HG03097 (cell line): ENCODE data around the gene CDK16.

Experiments used
- ATAC-seq: cut with Tn5 transposase; IDR thresholded peaks from one replicate; pipeline ENCODE4 v1.9.1; 2021; ENCODE audit not compliant: unreplicated experiment, low FRiP score

CDK16 gene

GRCh38 chrX:47218280-47218919, at the start of gene CDK16:
CDK16 (plus strand) TSS chrX:47218681; CDS start chrX:47223558, 4,877 bp downstream.
- ATAC-seq = peak; percentile 48

GRCh38 chrX:47169273-47169672, 49.2 kb upstream of the CDK16 start:
- no peak for ATAC-seq

GRCh38 chrX:47169726-47170515, 48.6 kb upstream of the CDK16 start:
- ATAC-seq = no peak

GRCh38 chrX:47170861-47171692, 47.4 kb upstream of the CDK16 start:
- ATAC-seq = no peak

GRCh38 chrX:47171996-47172395, 46.5 kb upstream of the CDK16 start:
- no peak for ATAC-seq

- ATAC-seq = no peak
Observed at GRCh38 chrX:47172549-47172948, 45.9 kb upstream of the CDK16 start.

- ATAC-seq = no peak
Observed at GRCh38 chrX:47172971-47173792, 45.3 kb upstream of the CDK16 start.

- ATAC-seq = no peak
Observed at GRCh38 chrX:47174376-47174775, 44.1 kb upstream of the CDK16 start.

GRCh38 chrX:47174846-47175587, 43.5 kb upstream of the CDK16 start:
- ATAC-seq = no peak

GRCh38 chrX:47175588-47175980, 42.9 kb upstream of the CDK16 start:
- no peak for ATAC-seq

GRCh38 chrX:47176101-47176740, 42.3 kb upstream of the CDK16 start:
- no peak for ATAC-seq

GRCh38 chrX:47177079-47177478, 41.4 kb upstream of the CDK16 start:
- no peak for ATAC-seq

GRCh38 chrX:47178337-47178736, 40.1 kb upstream of the CDK16 start:
- ATAC-seq = no peak

GRCh38 chrX:47179221-47179927, 39.1 kb upstream of the CDK16 start:
- no peak for ATAC-seq

- no peak for ATAC-seq
Observed at GRCh38 chrX:47179928-47180255, 38.6 kb upstream of the CDK16 start.

GRCh38 chrX:47180346-47180745, 38.1 kb upstream of the CDK16 start:
- ATAC-seq = no peak

- no peak for ATAC-seq
Observed at GRCh38 chrX:47181301-47181700, 37.2 kb upstream of the CDK16 start.

GRCh38 chrX:47182106-47182700, 36.3 kb upstream of the CDK16 start:
- ATAC-seq = no peak
